HepG2 (cell line): ENCODE data around the gene SLC25A15. TPM values are rescaled to one million over a fixed set of nuclear protein-coding genes. Genes with fewer than 3 reads are reported as not detected.

Source experiments
- BRD4 ChIP-seq: sonication (generic); formaldehyde crosslinking; IDR thresholded peaks from 2 replicates; pipeline ENCODE4 v1.4.0; 2020; ENCODE audit warnings: missing genetic modification reagents
- CAMTA2 ChIP-seq: sonication (generic); formaldehyde crosslinking; IDR thresholded peaks from 2 replicates; pipeline ENCODE4 v1.4.0; 2020; ENCODE audit warnings: mild to moderate bottlenecking, missing genetic modification reagents, borderline replicate concordance
- CBX2 ChIP-seq, 2 experiments: fragments of 200-600 bp in 1 of 2; sonication (generic); formaldehyde crosslinking in 1 of 2; IDR thresholded peaks; 2 replicates each; pipeline versions ENCODE4 v1.7.0 to v1.8.1; 2018 to 2022; ENCODE audit warnings: low read depth in 2 of 2, low read length in 1 of 2, mild to moderate bottlenecking in 1 of 2, missing genetic modification reagents in 1 of 2
- CC2D1A ChIP-seq: sonication (generic); formaldehyde crosslinking; IDR thresholded peaks from 2 replicates; pipeline ENCODE4 v1.8.1; 2023; ENCODE audit warnings: mild to moderate bottlenecking, missing genetic modification reagents
- MBD4 ChIP-seq: IDR thresholded peaks from 2 replicates; pipeline ENCODE4 v1.6.1; 2012; ENCODE audit warnings: low read length, inconsistent platforms, borderline replicate concordance
- NPAS2 ChIP-seq: sonication (generic); formaldehyde crosslinking; IDR thresholded peaks from 2 replicates; pipeline ENCODE4 v1.8.0; 2022; ENCODE audit warnings: mild to moderate bottlenecking, missing genetic modification reagents, borderline replicate concordance
- RFX3 ChIP-seq: IDR thresholded peaks from 2 replicates; pipeline ENCODE4 v1.6.1; 2016; ENCODE audit warnings: missing biosample characterization, missing genetic modification reagents
- SALL2 ChIP-seq: sonication (generic); formaldehyde crosslinking; IDR thresholded peaks from 2 replicates; pipeline ENCODE4 v1.8.1; 2023; ENCODE audit warnings: mild to moderate bottlenecking, missing genetic modification reagents, inconsistent platforms
- SNRNP70 ChIP-seq: fragments of 200-400 bp; formaldehyde crosslinking; IDR thresholded peaks from 2 replicates; pipeline ENCODE4 v1.6.1; 2017; ENCODE audit warnings: mild to moderate bottlenecking, low read depth, low read length, moderate library complexity
- SP1 ChIP-seq, 2 experiments: fragments of 450-650 bp in 1 of 2; sonication (generic) in 1 of 2; formaldehyde crosslinking in 1 of 2; IDR thresholded peaks; 2 replicates each; pipeline versions ENCODE4 v1.4.0 to v1.6.1; 2016 to 2020; ENCODE audit warnings: missing genetic modification reagents in 1 of 2
- ZNF180 ChIP-seq: sonication (generic); formaldehyde crosslinking; IDR thresholded peaks from 2 replicates; pipeline ENCODE4 v1.4.0; 2020; ENCODE audit warnings: low read depth, missing genetic modification reagents, borderline replicate concordance
- ZNF329 ChIP-seq: sonication (generic); formaldehyde crosslinking; IDR thresholded peaks from 2 replicates; pipeline ENCODE4 v1.9.0; 2021; ENCODE audit warnings: low read depth, mild to moderate bottlenecking, missing genetic modification reagents
- ZNF674 ChIP-seq: sonication (generic); formaldehyde crosslinking; IDR thresholded peaks from 2 replicates; pipeline ENCODE4 v1.5.0; 2020; ENCODE audit warnings: low read depth, mild to moderate bottlenecking, missing genetic modification reagents
- ZNF720 ChIP-seq: sonication (generic); formaldehyde crosslinking; IDR thresholded peaks from 2 replicates; pipeline ENCODE4 v1.4.0; 2020; ENCODE audit warnings: missing genetic modification reagents
- ZNF850 ChIP-seq: sonication (generic); formaldehyde crosslinking; conservative IDR thresholded peaks from 2 replicates; pipeline ENCODE4 v1.9.0; 2021; ENCODE audit warnings: mild to moderate bottlenecking, missing genetic modification reagents
- polyA plus RNA-seq, 8 experiments: library from polyadenylated mRNA; depleted of rRNA in 3 of 8; stranded (reverse) in 7 of 8; unstranded in 1 of 8; fragments of >200 nt; fragmentation: Illumina TruSeq in 4 of 8; extraction: Trizol in 4 of 8; gene quantifications; 2 replicates each; pipeline versions ENCODE4 v1.2.1 to v1.2.3, GENCODE V29; 2011 to 2016; ENCODE audit warnings: low read depth in 4 of 8, missing spikeins in 1 of 8, mixed read lengths in 1 of 8; ENCODE audit not compliant: insufficient read depth in 1 of 8
- total RNA-seq, 5 experiments: library from RNA; depleted of rRNA; stranded (reverse); fragments of >200 nt; fragmentation: Illumina TruSeq; extraction: Trizol; gene quantifications; 2 replicates each; pipeline ENCODE4 v1.2.3, GENCODE V29; 2016; ENCODE audit warnings: low read depth in 1 of 5
- TF ChIP-seq, protein P1 (sequence below): sonication (generic); formaldehyde crosslinking; IDR thresholded peaks from 2 replicates; pipeline ENCODE4 v1.4.0; 2020; ENCODE audit warnings: mild to moderate bottlenecking, low read depth, missing genetic modification reagents
- TF ChIP-seq, protein P2 (sequence below), 2 experiments: fragments of 450-650 bp in 1 of 2; sonication (generic) in 1 of 2; formaldehyde crosslinking; IDR thresholded peaks; 2 replicates each; pipeline versions ENCODE4 v1.5.0 to v1.8.0; 2020 to 2022; ENCODE audit warnings: mild to moderate bottlenecking in 1 of 2, missing genetic modification reagents in 1 of 2
- TF ChIP-seq, protein P3 (sequence below): IDR thresholded peaks from 2 replicates; pipeline ENCODE4 v1.6.1; 2018; ENCODE audit warnings: missing genetic modification reagents
- TF ChIP-seq, protein P4 (sequence below): sonication (generic); formaldehyde crosslinking; IDR thresholded peaks from 2 replicates; pipeline ENCODE4 v1.5.1; 2020; ENCODE audit warnings: missing genetic modification reagents, mild to moderate bottlenecking, borderline replicate concordance
- TF ChIP-seq, protein P5 (sequence below): IDR thresholded peaks from 2 replicates; pipeline ENCODE4 v1.6.1; 2016; ENCODE audit warnings: control low read depth
- TF ChIP-seq, protein P6 (sequence below): sonication (generic); formaldehyde crosslinking; IDR thresholded peaks from 2 replicates; pipeline ENCODE4 v1.4.0; 2020; ENCODE audit warnings: missing genetic modification reagents

The SLC25A15 gene
- total and polyA plus RNA-seq, 2 of the 13 experiments (the other 11 are each of a cell fraction or from before 2014, with no cell fraction given), result 17.3 to 39.1 TPM

DNA sequence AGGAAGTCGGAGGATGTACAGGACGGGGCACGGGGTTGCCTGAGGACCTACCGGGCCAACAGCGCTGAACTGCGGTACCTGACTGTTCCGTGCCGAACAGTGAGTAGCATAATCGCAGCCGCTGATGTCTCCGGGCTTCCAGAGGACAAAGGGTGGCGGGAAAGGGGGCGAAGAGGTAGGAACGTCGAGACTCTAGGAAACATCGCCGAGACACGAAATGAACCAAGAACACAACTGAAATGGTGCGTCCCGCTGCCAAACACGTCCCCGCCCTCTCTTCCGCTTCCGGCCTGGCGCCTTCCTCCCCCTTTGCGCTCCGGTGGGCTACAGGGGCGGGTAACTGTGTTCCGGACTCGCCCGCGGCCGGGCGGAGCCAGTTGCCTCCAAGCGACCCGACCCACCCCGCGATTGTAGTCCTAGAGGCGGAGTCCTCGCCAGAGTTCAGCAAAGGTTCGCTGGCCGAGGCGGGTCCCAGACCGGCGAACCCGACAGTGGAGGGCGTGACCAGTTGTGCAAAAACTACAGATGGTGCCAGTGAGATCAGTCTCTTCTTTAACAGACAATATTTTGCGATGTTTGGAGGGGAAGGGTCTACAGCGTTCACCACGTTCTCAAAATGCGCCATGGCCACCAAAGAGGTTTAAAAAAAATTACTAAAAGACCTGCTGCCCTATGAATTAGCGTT lies 18.3 kb upstream of the SLC25A15 start, which contains the start of gene MRPS31 (continued):
- TF ChIP-seq, protein P1, sequence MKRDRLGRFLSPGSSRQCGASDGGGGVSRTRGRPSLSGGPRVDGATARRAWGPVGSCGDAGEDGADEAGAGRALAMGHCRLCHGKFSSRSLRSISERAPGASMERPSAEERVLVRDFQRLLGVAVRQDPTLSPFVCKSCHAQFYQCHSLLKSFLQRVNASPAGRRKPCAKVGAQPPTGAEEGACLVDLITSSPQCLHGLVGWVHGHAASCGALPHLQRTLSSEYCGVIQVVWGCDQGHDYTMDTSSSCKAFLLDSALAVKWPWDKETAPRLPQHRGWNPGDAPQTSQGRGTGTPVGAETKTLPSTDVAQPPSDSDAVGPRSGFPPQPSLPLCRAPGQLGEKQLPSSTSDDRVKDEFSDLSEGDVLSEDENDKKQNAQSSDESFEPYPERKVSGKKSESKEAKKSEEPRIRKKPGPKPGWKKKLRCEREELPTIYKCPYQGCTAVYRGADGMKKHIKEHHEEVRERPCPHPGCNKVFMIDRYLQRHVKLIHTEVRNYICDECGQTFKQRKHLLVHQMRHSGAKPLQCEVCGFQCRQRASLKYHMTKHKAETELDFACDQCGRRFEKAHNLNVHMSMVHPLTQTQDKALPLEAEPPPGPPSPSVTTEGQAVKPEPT (CRISPR knock-in tag), result 0 out of 2 replicates have a peak, but pooled peaks have one; percentile 31
- TF ChIP-seq CBX2 (IDR thresholded peaks at IDR 0.05; ENCODE audit: low read depth, low read length), result no peak
- TF ChIP-seq CBX2 (CRISPR knock-in tag; IDR thresholded peaks at IDR 0.05; ENCODE audit: low read depth), result no peak
- TF ChIP-seq SALL2 (CRISPR knock-in tag), result peak; percentile 95
- TF ChIP-seq ZNF180, result no peak
- TF ChIP-seq, protein P2, sequence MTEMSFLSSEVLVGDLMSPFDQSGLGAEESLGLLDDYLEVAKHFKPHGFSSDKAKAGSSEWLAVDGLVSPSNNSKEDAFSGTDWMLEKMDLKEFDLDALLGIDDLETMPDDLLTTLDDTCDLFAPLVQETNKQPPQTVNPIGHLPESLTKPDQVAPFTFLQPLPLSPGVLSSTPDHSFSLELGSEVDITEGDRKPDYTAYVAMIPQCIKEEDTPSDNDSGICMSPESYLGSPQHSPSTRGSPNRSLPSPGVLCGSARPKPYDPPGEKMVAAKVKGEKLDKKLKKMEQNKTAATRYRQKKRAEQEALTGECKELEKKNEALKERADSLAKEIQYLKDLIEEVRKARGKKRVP (CRISPR knock-in tag; IDR thresholded peaks at IDR 0.05), result peak in 1 of 2 experiments; percentile 57; a peak in 1 of 4 replicates
- TF ChIP-seq SNRNP70, result no peak
- TF ChIP-seq, protein P3, sequence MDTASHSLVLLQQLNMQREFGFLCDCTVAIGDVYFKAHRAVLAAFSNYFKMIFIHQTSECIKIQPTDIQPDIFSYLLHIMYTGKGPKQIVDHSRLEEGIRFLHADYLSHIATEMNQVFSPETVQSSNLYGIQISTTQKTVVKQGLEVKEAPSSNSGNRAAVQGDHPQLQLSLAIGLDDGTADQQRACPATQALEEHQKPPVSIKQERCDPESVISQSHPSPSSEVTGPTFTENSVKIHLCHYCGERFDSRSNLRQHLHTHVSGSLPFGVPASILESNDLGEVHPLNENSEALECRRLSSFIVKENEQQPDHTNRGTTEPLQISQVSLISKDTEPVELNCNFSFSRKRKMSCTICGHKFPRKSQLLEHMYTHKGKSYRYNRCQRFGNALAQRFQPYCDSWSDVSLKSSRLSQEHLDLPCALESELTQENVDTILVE (CRISPR knock-in tag), result peak; percentile 92
- peak; percentile 96 for TF ChIP-seq BRD4
- TF ChIP-seq, protein P4, sequence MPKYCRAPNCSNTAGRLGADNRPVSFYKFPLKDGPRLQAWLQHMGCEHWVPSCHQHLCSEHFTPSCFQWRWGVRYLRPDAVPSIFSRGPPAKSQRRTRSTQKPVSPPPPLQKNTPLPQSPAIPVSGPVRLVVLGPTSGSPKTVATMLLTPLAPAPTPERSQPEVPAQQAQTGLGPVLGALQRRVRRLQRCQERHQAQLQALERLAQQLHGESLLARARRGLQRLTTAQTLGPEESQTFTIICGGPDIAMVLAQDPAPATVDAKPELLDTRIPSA (CRISPR knock-in tag), result no peak
- TF ChIP-seq ZNF850 (CRISPR knock-in tag), result no peak
- peak; percentile 22 for TF ChIP-seq RFX3 (CRISPR knock-in tag)
- no peak for TF ChIP-seq SP1 (IDR thresholded peaks at IDR 0.05)
- peak; percentile 97 for TF ChIP-seq SP1 (CRISPR knock-in tag; IDR thresholded peaks at IDR 0.05)
- TF ChIP-seq MBD4, result no peak
- TF ChIP-seq ZNF674 (CRISPR knock-in tag), result no peak
- TF ChIP-seq, protein P5, sequence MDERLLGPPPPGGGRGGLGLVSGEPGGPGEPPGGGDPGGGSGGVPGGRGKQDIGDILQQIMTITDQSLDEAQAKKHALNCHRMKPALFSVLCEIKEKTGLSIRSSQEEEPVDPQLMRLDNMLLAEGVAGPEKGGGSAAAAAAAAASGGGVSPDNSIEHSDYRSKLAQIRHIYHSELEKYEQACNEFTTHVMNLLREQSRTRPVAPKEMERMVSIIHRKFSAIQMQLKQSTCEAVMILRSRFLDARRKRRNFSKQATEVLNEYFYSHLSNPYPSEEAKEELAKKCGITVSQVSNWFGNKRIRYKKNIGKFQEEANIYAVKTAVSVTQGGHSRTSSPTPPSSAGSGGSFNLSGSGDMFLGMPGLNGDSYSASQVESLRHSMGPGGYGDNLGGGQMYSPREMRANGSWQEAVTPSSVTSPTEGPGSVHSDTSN, result no peak
- TF ChIP-seq ZNF329 (CRISPR knock-in tag), result peak; percentile 72
- no peak for TF ChIP-seq ZNF720 (CRISPR knock-in tag)
- TF ChIP-seq, protein P6, sequence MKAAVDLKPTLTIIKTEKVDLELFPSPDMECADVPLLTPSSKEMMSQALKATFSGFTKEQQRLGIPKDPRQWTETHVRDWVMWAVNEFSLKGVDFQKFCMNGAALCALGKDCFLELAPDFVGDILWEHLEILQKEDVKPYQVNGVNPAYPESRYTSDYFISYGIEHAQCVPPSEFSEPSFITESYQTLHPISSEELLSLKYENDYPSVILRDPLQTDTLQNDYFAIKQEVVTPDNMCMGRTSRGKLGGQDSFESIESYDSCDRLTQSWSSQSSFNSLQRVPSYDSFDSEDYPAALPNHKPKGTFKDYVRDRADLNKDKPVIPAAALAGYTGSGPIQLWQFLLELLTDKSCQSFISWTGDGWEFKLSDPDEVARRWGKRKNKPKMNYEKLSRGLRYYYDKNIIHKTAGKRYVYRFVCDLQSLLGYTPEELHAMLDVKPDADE, result 0 out of 2 replicates have a peak, but pooled peaks have one; percentile 71
- TF ChIP-seq CC2D1A (CRISPR knock-in tag), result no peak
- TF ChIP-seq NPAS2, result no peak
- TF ChIP-seq CAMTA2, result no peak; the same call in 1 of the 2 replicates
